ENCODE data around the gene ABHD8. TPM values are rescaled to one million over a fixed set of nuclear protein-coding genes. Genes with fewer than 3 reads are reported as not detected.

The ABHD8 gene
- total and polyA plus RNA-seq, 2 of the 13 experiments (the other 11 are each of a cell fraction or from before 2014, with no cell fraction given), result 6.3 to 7.2 TPM

DNA sequence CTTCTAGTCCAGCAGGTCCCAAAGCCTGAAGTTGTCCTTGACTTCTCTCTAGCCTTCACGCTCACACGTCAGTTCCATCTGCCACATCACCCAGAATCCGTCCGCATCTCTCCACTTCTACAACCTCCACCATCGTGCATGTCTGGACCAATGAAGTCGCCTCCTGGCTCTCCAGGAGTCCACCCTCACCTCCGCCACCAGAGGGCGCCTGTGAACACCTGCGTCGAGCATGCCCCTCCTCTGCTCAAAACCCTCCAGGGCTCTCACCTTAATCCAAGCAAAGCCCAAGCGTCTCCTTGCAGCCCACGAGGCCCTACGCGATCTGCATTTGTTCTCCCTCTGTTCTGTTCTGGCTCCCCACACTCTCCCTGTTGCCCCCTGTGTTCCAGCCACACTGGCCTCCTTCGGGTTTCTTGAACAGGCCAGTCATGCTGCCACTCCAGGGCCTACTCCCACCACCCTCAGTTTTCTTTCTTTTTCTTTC, 42.3 kb downstream of the ABHD8 start (continued):
- peak; percentile 11; the same call in 1 of the 2 replicates for TF ChIP-seq ATF2 (CRISPR knock-in tag; IDR thresholded peaks at IDR 0.05)
- TF ChIP-seq SAP130 (CRISPR knock-in tag; IDR thresholded peaks at IDR 0.05; ENCODE audit: low read depth), result peak; percentile 59; the same call in 1 of the 2 replicates
- TF ChIP-seq TFE3 (CRISPR knock-in tag; IDR thresholded peaks at IDR 0.05), result peak; percentile 39; the same call in 1 of the 2 replicates
- no peak for TF ChIP-seq TSC22D2 (CRISPR knock-in tag; IDR thresholded peaks at IDR 0.05; ENCODE audit: borderline replicate concordance)
- TF ChIP-seq CENPX (CRISPR knock-in tag; IDR thresholded peaks at IDR 0.05), result no peak
- no peak for TF ChIP-seq SAFB2 (CRISPR knock-in tag; IDR thresholded peaks at IDR 0.05; ENCODE audit: borderline replicate concordance, low read depth)
- TF ChIP-seq ZNF205 (CRISPR knock-in tag; IDR thresholded peaks at IDR 0.05), result no peak; the same call in 1 of the 2 replicates
- peak; percentile 43 for TF ChIP-seq ZNF781 (CRISPR knock-in tag; IDR thresholded peaks at IDR 0.05; ENCODE audit: borderline replicate concordance, not compliant biosample characterization)
- TF ChIP-seq RARA (CRISPR knock-in tag; IDR thresholded peaks at IDR 0.05), result 0 out of 2 replicates have a peak, but pooled peaks have one; percentile 12
- peak; percentile 37 for TF ChIP-seq SKI (IDR thresholded peaks at IDR 0.05; ENCODE audit: partially characterized antibody)
- TF ChIP-seq, protein P1, sequence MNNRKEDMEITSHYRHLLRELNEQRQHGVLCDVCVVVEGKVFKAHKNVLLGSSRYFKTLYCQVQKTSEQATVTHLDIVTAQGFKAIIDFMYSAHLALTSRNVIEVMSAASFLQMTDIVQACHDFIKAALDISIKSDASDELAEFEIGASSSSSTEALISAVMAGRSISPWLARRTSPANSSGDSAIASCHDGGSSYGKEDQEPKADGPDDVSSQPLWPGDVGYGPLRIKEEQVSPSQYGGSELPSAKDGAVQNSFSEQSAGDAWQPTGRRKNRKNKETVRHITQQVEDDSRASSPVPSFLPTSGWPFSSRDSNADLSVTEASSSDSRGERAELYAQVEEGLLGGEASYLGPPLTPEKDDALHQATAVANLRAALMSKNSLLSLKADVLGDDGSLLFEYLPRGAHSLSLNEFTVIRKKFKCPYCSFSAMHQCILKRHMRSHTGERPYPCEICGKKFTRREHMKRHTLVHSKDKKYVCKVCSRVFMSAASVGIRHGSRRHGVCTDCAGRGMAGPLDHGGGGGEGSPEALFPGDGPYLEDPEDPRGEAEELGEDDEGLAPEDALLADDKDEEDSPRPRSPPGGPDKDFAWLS (CRISPR knock-in tag; IDR thresholded peaks at IDR 0.05; ENCODE audit: borderline replicate concordance), result no peak
- TF ChIP-seq MTERF4 (CRISPR knock-in tag; IDR thresholded peaks at IDR 0.05), result no peak
- 0 out of 2 replicates have a peak, but pooled peaks have one; percentile 31 for TF ChIP-seq KMT2A (CRISPR knock-in tag; IDR thresholded peaks at IDR 0.05)
- TF ChIP-seq ATF3 (CRISPR knock-in tag; IDR thresholded peaks at IDR 0.05), result no peak
- TF ChIP-seq ZNF652 (CRISPR knock-in tag; IDR thresholded peaks at IDR 0.05; ENCODE audit: borderline replicate concordance, low read depth), result peak; percentile 68; the same call in 1 of the 2 replicates
- no peak for TF ChIP-seq TRIM24 (CRISPR knock-in tag; IDR thresholded peaks at IDR 0.05)
- TF ChIP-seq PHF20 (CRISPR knock-in tag; IDR thresholded peaks at IDR 0.05), result no peak
- peak; percentile 48; the same call in 1 of the 2 replicates for TF ChIP-seq GATAD2A (CRISPR knock-in tag; IDR thresholded peaks at IDR 0.05)
- 0 out of 2 replicates have a peak, but pooled peaks have one; percentile 36 for TF ChIP-seq ZMAT3 (CRISPR knock-in tag; conservative IDR thresholded peaks at IDR 0.05)
- no peak for TF ChIP-seq ZNF703 (CRISPR knock-in tag; IDR thresholded peaks at IDR 0.05; ENCODE audit: borderline replicate concordance)
- TF ChIP-seq REPIN1 (CRISPR knock-in tag; IDR thresholded peaks at IDR 0.05; ENCODE audit: borderline replicate concordance, low read depth), result no peak
- no peak; the same call in 1 of the 2 replicates for TF ChIP-seq RXRA (CRISPR knock-in tag; IDR thresholded peaks at IDR 0.05)
- peak; percentile 38; the same call in 1 of the 2 replicates for TF ChIP-seq ZBTB7B (CRISPR knock-in tag; IDR thresholded peaks at IDR 0.05)
- peak; percentile 60; the same call in 1 of the 2 replicates for TF ChIP-seq FOSL2 (CRISPR knock-in tag; IDR thresholded peaks at IDR 0.05)
- no peak for TF ChIP-seq ZNF256 (CRISPR knock-in tag; conservative IDR thresholded peaks at IDR 0.05)
- no peak for TF ChIP-seq TAF1 (CRISPR knock-in tag; IDR thresholded peaks at IDR 0.05)
